Measurements from ENCODE around the gene SEC14L1.

SEC14L1 gene

GRCh38 chr17:77210946-77211541, 70.3 kb downstream of the SEC14L1 start:
- H4K20me1 ChIP-seq (ENCODE audit: insufficient read depth), result no peaks in the 10 kb centered on the region
- H3K9ac ChIP-seq, result no peak overlapping the region
- no peak overlapping the region for H3K27ac ChIP-seq
- no peak overlapping the region for H3K4me2 ChIP-seq
- peaks cover 13% of the 10 kb centered on the region for H3K4me1 ChIP-seq (ENCODE audit: low read depth, poor library complexity, severe bottlenecking)
- no peaks in the 10 kb centered on the region for H3K27me3 ChIP-seq (ENCODE audit: insufficient read depth, low read depth)
- H3K4me3 ChIP-seq (IDR thresholded peaks at IDR 0.05; ENCODE audit: insufficient read depth, low read depth, low read length), result no peak overlapping the region
- H2AFZ ChIP-seq (ENCODE audit: low read depth), result no peak overlapping the region
- H3K79me2 ChIP-seq (ENCODE audit: insufficient read depth, low read depth), result no peaks in the 10 kb centered on the region
- peaks cover 7% of the 10 kb centered on the region; the same call in 1 of the 2 replicates for H3K36me3 ChIP-seq (ENCODE audit: insufficient read depth)
- no peak for TF ChIP-seq CTCF (conservative IDR thresholded peaks at IDR 0.05; ENCODE audit: low read depth, low read length)

- Histone ChIP-seq H3K9ac (no peak overlapping the region), H3K4me3 (IDR thresholded peaks at IDR 0.05; ENCODE audit: insufficient read depth, low read depth, low read length) (no peak overlapping the region), H3K79me2 (ENCODE audit: insufficient read depth, low read depth) (no peaks in the 10 kb centered on the region), H3K4me1 (ENCODE audit: low read depth, poor library complexity, severe bottlenecking) (peaks cover 13% of the 10 kb centered on the region), H3K4me2 (no peak overlapping the region), H3K27me3 (ENCODE audit: insufficient read depth, low read depth) (no peaks in the 10 kb centered on the region), H3K36me3 (ENCODE audit: insufficient read depth) (peaks cover 7% of the 10 kb centered on the region; the same call in 1 of the 2 replicates), H2AFZ (ENCODE audit: low read depth) (no peak overlapping the region), H4K20me1 (ENCODE audit: insufficient read depth) (no peaks in the 10 kb centered on the region), H3K27ac (no peak overlapping the region)
- TF ChIP-seq CTCF (conservative IDR thresholded peaks at IDR 0.05; ENCODE audit: low read depth, low read length), result no peak
Observed at GRCh38 chr17:77211681-77212080, 70.9 kb downstream of the SEC14L1 start.

- no peak overlapping the region; the same call in 1 of the 2 replicates for H3K4me2 ChIP-seq
- H4K20me1 ChIP-seq (ENCODE audit: insufficient read depth), result no peaks in the 10 kb centered on the region
- no peak overlapping the region for H3K4me3 ChIP-seq (IDR thresholded peaks at IDR 0.05; ENCODE audit: insufficient read depth, low read depth, low read length)
- no peaks in the 10 kb centered on the region for H3K27me3 ChIP-seq (ENCODE audit: insufficient read depth, low read depth)
- H3K4me1 ChIP-seq (ENCODE audit: low read depth, poor library complexity, severe bottlenecking), result peaks cover 13% of the 10 kb centered on the region
- no peak overlapping the region for H2AFZ ChIP-seq (ENCODE audit: low read depth)
- no peaks in the 10 kb centered on the region for H3K79me2 ChIP-seq (ENCODE audit: insufficient read depth, low read depth)
- H3K36me3 ChIP-seq (ENCODE audit: insufficient read depth), result peaks cover 7% of the 10 kb centered on the region; the same call in 1 of the 2 replicates
- no peak overlapping the region for H3K9ac ChIP-seq
- TF ChIP-seq CTCF (conservative IDR thresholded peaks at IDR 0.05; ENCODE audit: low read depth, low read length), result no peak
- peak overlapping the region; percentile 7; the same call in 1 of the 2 replicates for H3K27ac ChIP-seq
Observed at GRCh38 chr17:77212081-77212832, 71.5 kb downstream of the SEC14L1 start.

GRCh38 chr17:77212833-77213777, 72.3 kb downstream of the SEC14L1 start:
- Histone ChIP-seq H4K20me1 (ENCODE audit: insufficient read depth) (no peaks in the 10 kb centered on the region), H3K36me3 (ENCODE audit: insufficient read depth) (peaks cover 7% of the 10 kb centered on the region; the same call in 1 of the 2 replicates), H3K4me3 (IDR thresholded peaks at IDR 0.05; ENCODE audit: insufficient read depth, low read depth, low read length) (no peak overlapping the region), H3K79me2 (ENCODE audit: insufficient read depth, low read depth) (no peaks in the 10 kb centered on the region), H3K27me3 (ENCODE audit: insufficient read depth, low read depth) (no peaks in the 10 kb centered on the region), H3K27ac (no peak overlapping the region; the same call in 1 of the 2 replicates), H3K9ac (no peak overlapping the region), H2AFZ (ENCODE audit: low read depth) (no peak overlapping the region), H3K4me2 (no peak overlapping the region; the same call in 1 of the 2 replicates), H3K4me1 (ENCODE audit: low read depth, poor library complexity, severe bottlenecking) (peaks cover 13% of the 10 kb centered on the region)
- no peak for TF ChIP-seq CTCF (conservative IDR thresholded peaks at IDR 0.05; ENCODE audit: low read depth, low read length)
